ENCODE data around the gene TMBIM4.

DNA sequence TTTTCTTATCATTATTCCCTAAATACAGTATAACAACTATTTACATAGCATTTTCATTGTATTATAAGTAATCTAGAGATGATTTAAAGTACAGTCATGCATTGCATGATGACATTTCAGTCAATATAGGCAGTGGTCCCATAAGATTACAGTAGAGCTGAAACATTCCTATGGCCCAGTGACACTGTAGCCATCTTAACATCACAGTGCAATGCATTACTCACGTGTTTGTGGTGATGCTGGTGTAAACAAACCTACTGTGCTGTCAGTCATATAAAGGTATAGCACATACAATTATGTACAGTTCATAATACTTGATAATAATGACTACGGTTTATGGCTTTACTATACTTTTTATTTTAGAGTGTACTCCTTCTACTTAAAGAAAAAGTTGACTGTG lies 52.6 kb downstream of the TMBIM4 start:
- TF ChIP-seq, protein P1, sequence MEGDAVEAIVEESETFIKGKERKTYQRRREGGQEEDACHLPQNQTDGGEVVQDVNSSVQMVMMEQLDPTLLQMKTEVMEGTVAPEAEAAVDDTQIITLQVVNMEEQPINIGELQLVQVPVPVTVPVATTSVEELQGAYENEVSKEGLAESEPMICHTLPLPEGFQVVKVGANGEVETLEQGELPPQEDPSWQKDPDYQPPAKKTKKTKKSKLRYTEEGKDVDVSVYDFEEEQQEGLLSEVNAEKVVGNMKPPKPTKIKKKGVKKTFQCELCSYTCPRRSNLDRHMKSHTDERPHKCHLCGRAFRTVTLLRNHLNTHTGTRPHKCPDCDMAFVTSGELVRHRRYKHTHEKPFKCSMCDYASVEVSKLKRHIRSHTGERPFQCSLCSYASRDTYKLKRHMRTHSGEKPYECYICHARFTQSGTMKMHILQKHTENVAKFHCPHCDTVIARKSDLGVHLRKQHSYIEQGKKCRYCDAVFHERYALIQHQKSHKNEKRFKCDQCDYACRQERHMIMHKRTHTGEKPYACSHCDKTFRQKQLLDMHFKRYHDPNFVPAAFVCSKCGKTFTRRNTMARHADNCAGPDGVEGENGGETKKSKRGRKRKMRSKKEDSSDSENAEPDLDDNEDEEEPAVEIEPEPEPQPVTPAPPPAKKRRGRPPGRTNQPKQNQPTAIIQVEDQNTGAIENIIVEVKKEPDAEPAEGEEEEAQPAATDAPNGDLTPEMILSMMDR (conservative IDR thresholded peaks at IDR 0.05), result no peak
- TF ChIP-seq ZFX (IDR thresholded peaks at IDR 0.05), result no peak

Measured in C4-2B (cell line).